Fibroblast of lung (primary cell): ENCODE measurements around the gene ELMO1. TPM values are rescaled to one million over a fixed set of nuclear protein-coding genes. Genes with fewer than 3 reads are reported as not detected.

Source experiments
- DNase-seq, 2 donors: peaks; one replicate each; pipeline versions ENCODE4 v3.0.0 to v3.0.0-alpha.2; 2010; ENCODE audit warnings: low read depth in 2 of 2
- H2AFZ ChIP-seq: 2 replicates; pipeline ENCODE4 v1.5.1; 2012; ENCODE audit warnings: low read length, control low read depth, inconsistent platforms
- H3K27ac ChIP-seq: 2 replicates; pipeline ENCODE4 v1.5.1; 2011; ENCODE audit warnings: low read length, control low read depth; ENCODE audit not compliant: insufficient read depth
- H3K27me3 ChIP-seq: 2 replicates; pipeline ENCODE4 v1.5.1; 2011; ENCODE audit warnings: mild to moderate bottlenecking, low read length; ENCODE audit not compliant: control insufficient read depth, insufficient read depth
- H3K36me3 ChIP-seq: 2 replicates; pipeline ENCODE4 v1.5.1; 2011; ENCODE audit warnings: low read length; ENCODE audit not compliant: control insufficient read depth, insufficient read depth
- H3K4me1 ChIP-seq: 2 replicates; pipeline ENCODE4 v1.5.1; 2011; ENCODE audit warnings: low read length; ENCODE audit not compliant: control insufficient read depth, insufficient read depth; ENCODE audit errors: extremely low read depth
- H3K4me2 ChIP-seq: 2 replicates; pipeline ENCODE4 v1.5.1; 2011; ENCODE audit warnings: low read length, control low read depth; ENCODE audit not compliant: insufficient read depth; ENCODE audit errors: extremely low read depth
- H3K4me3 ChIP-seq, 4 experiments: fragments of 200-600 bp in 1 of 4; sonication (generic) in 1 of 4; replicated peaks in 1 of 4; 2 replicates each; pipeline ENCODE4 v1.5.1; 2011 to 2016; ENCODE audit warnings: low read length in 4 of 4, low read depth in 3 of 4, mild to moderate bottlenecking in 3 of 4, control low read depth in 2 of 4, inconsistent platforms in 1 of 4, mixed read lengths in 1 of 4; ENCODE audit not compliant: insufficient read depth in 1 of 4; ENCODE audit errors: control extremely low read depth in 1 of 4
- H3K79me2 ChIP-seq: 2 replicates; pipeline ENCODE4 v1.5.1; 2012; ENCODE audit warnings: mild to moderate bottlenecking, low read length, inconsistent platforms; ENCODE audit not compliant: control insufficient read depth, insufficient read depth
- H3K9ac ChIP-seq: 2 replicates; pipeline ENCODE4 v1.5.1; 2011; ENCODE audit warnings: mild to moderate bottlenecking, low read length, control low read depth; ENCODE audit not compliant: insufficient read depth
- H3K9me3 ChIP-seq: 2 replicates; pipeline ENCODE4 v1.5.1; 2012; ENCODE audit warnings: low read depth, low read length; ENCODE audit not compliant: control insufficient read depth, insufficient read depth
- H4K20me1 ChIP-seq: 2 replicates; pipeline ENCODE4 v1.5.1; 2011; ENCODE audit warnings: low read length; ENCODE audit not compliant: control insufficient read depth, insufficient read depth; ENCODE audit errors: extremely low read depth
- EZH2 ChIP-seq: IDR thresholded peaks from 2 replicates; pipeline ENCODE4 v1.5.1; 2012; ENCODE audit warnings: low read length, control low read depth, mild to moderate bottlenecking; ENCODE audit errors: missing control alignments
- polyA plus RNA-seq, 2 donors: library from polyadenylated mRNA; depleted of rRNA in 1 of 2; stranded (reverse) in 1 of 2; unstranded in 1 of 2; fragments of >200 nt; gene quantifications; 2 replicates each; pipeline ENCODE4 v1.2.1, GENCODE V29; 2011 to 2012; ENCODE audit warnings: missing spikeins in 1 of 2
- total RNA-seq: library from RNA; depleted of rRNA; stranded (reverse); fragments of >200 nt; gene quantifications from 2 replicates; pipeline ENCODE4 v1.2.1, GENCODE V29; 2014
- TF ChIP-seq, protein P1 (sequence below), 2 donors: IDR thresholded peaks in 1 of 2; conservative IDR thresholded peaks in 1 of 2; 1 replicate in 1 of 2; 2 replicates in 1 of 2; pipeline ENCODE4 v1.5.1; 2011 to 2012; ENCODE audit warnings: low read length in 2 of 2, control low read depth in 1 of 2, inconsistent platforms in 1 of 2, low read depth in 1 of 2, mild to moderate bottlenecking in 1 of 2

Gene ELMO1
- total and polyA plus RNA-seq, 2 donors (not counting 1 experiment from before 2014, with no cell fraction given), result 0.50 TPM; not detected in 1

DNA sequence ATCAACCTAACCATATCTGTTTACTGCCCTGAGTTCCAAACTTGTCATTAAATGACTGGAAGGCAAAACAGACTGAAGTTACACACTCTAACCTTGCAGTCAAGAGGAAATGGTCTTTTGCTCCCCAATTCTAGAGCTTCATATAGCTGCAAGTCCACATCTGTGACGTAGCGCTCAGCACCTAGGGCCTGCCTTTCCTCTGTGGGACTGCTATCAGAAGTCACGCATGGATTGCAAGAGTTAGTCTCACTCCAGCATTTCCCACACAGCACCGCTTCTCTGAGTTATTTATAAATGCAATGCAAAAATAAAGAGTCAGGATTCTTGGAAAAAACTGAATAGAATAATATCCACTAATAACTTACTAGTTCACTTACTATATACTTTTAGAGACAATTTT lies 96.9 kb downstream of the ELMO1 start:
- no peak overlapping the region for H3K27ac ChIP-seq
- H3K4me3 ChIP-seq, result no peak overlapping the region
- H3K27me3 ChIP-seq, result no peaks in the 10 kb centered on the region
- DNase-seq, result no peak
- no peaks in the 10 kb centered on the region for H3K79me2 ChIP-seq
- H3K36me3 ChIP-seq, result no peaks in the 10 kb centered on the region
- H3K9me3 ChIP-seq, result no peaks in the 10 kb centered on the region
- TF ChIP-seq EZH2, result no peak
- TF ChIP-seq, protein P1, sequence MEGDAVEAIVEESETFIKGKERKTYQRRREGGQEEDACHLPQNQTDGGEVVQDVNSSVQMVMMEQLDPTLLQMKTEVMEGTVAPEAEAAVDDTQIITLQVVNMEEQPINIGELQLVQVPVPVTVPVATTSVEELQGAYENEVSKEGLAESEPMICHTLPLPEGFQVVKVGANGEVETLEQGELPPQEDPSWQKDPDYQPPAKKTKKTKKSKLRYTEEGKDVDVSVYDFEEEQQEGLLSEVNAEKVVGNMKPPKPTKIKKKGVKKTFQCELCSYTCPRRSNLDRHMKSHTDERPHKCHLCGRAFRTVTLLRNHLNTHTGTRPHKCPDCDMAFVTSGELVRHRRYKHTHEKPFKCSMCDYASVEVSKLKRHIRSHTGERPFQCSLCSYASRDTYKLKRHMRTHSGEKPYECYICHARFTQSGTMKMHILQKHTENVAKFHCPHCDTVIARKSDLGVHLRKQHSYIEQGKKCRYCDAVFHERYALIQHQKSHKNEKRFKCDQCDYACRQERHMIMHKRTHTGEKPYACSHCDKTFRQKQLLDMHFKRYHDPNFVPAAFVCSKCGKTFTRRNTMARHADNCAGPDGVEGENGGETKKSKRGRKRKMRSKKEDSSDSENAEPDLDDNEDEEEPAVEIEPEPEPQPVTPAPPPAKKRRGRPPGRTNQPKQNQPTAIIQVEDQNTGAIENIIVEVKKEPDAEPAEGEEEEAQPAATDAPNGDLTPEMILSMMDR (conservative IDR thresholded peaks at IDR 0.05 in 1 of 2, IDR thresholded peaks at IDR 0.05 in 1 of 2; ENCODE audit: low read depth in 1 of 2, low read length in 2 of 2), result no peak
- no peaks in the 10 kb centered on the region for H4K20me1 ChIP-seq
- no peak overlapping the region for H3K4me2 ChIP-seq
- no peak overlapping the region for H2AFZ ChIP-seq
- H3K9ac ChIP-seq, result no peak overlapping the region
- H3K4me1 ChIP-seq, result no peaks in the 10 kb centered on the region

DNA sequence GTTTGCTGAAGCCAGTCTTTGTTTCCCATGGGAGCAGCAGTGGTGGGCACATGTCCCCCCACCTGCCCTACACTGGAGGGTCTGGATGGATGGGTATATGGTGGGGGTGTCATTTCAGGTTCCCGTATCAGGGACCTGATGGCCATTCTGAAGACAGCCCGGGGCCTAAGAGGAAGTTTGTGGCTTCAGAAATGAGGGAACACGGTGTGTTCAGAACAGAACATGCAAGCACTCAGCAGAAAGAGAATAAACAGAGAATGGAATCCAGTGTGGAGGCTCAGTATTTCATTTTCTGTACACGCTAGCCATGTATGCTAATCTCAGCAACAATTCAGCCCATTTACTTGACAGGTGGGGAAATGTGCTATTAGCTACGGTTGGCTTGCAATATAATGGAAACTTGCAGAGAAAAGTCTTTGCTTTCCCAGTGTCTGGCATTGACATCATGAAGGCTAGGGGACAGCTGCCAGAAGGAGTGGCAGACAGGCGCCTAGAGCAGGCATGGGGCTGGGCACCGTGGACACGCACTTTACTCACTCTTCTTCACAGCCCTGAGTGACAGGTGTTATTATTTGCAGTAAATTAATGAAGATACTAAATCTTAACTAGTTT lies 98.6 kb downstream of the ELMO1 start:
- Histone ChIP-seq H3K4me2 (no peak overlapping the region), H3K4me3 (no peak overlapping the region), H3K4me1 (no peaks in the 10 kb centered on the region), H3K79me2 (no peaks in the 10 kb centered on the region), H3K9ac (no peak overlapping the region), H3K27ac (no peak overlapping the region), H4K20me1 (no peaks in the 10 kb centered on the region), H2AFZ (no peak overlapping the region), H3K9me3 (no peaks in the 10 kb centered on the region), H3K27me3 (no peaks in the 10 kb centered on the region), H3K36me3 (no peaks in the 10 kb centered on the region)
- TF ChIP-seq EZH2, result no peak
- TF ChIP-seq, protein P1 (conservative IDR thresholded peaks at IDR 0.05 in 1 of 2, IDR thresholded peaks at IDR 0.05 in 1 of 2; ENCODE audit: low read depth in 1 of 2, low read length in 2 of 2), result no peak
- DNase-seq, result no peak

DNA sequence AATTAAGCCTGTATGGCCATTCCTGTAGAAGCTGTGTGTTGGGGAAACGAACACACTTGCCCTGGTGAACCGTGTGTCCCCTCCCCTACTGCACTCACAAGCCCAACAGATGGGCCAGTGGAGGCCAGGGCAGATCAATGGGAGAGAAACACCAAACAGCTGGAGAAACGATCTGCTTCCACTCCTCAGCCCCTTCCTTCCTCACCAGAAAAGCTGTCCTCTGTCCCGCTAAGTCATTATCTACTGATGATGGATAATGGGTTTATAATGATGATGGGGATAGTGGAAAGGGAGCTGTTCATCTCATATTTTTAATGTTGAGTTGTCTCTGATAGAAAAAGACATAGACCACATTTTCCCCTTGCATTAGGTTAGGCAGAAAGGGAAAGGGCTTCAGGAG lies 99.7 kb downstream of the ELMO1 start:
- H3K27ac ChIP-seq, result no peak overlapping the region
- no peak overlapping the region for H3K9ac ChIP-seq
- H3K27me3 ChIP-seq, result no peaks in the 10 kb centered on the region
- H4K20me1 ChIP-seq, result no peaks in the 10 kb centered on the region
- H3K4me1 ChIP-seq, result no peaks in the 10 kb centered on the region
- no peaks in the 10 kb centered on the region for H3K79me2 ChIP-seq
- no peak overlapping the region for H2AFZ ChIP-seq
- no peaks in the 10 kb centered on the region for H3K36me3 ChIP-seq
- H3K4me3 ChIP-seq, result no peak overlapping the region
- DNase-seq, result no peak
- H3K4me2 ChIP-seq, result no peak overlapping the region
- no peaks in the 10 kb centered on the region for H3K9me3 ChIP-seq
- no peak for TF ChIP-seq EZH2
- TF ChIP-seq, protein P1 (conservative IDR thresholded peaks at IDR 0.05 in 1 of 2, IDR thresholded peaks at IDR 0.05 in 1 of 2; ENCODE audit: low read depth in 1 of 2, low read length in 2 of 2), result no peak
